HG03025 (cell line): ENCODE data around the gene G6PC3.
"Not testable (repeated sequence)": the region's sequence is repeated elsewhere in the genome, so short reads cannot be mapped to it uniquely, and the experiment has no call there.

ENCODE experiments used
- ATAC-seq: cut with Tn5 transposase; IDR thresholded peaks from one replicate; pipeline ENCODE4 v1.9.1; 2021; ENCODE audit warnings: mild to moderate bottlenecking, moderate library complexity; ENCODE audit not compliant: unreplicated experiment, low FRiP score

G6PC3 gene

GRCh38 chr17:44105483-44105882 is 34.9 kb downstream of the G6PC3 start:
- ATAC-seq, result no peak

- no peak for ATAC-seq
Measured at GRCh38 chr17:44105941-44106340, 35.4 kb downstream of the G6PC3 start.

GRCh38 chr17:44106801-44107200 is 36.3 kb downstream of the G6PC3 start:
- ATAC-seq, result no peak

- no peak for ATAC-seq
Measured at GRCh38 chr17:44108440-44109311, 38.1 kb downstream of the G6PC3 start.

- ATAC-seq, result no peak
Measured at GRCh38 chr17:44109312-44109630, 38.7 kb downstream of the G6PC3 start.

GRCh38 chr17:44110011-44110686 is 39.6 kb downstream of the G6PC3 start:
- ATAC-seq, result no peak

- no peak for ATAC-seq
Measured at GRCh38 chr17:44110823-44111633, 40.5 kb downstream of the G6PC3 start.

GRCh38 chr17:44111777-44112176 is 41.2 kb downstream of the G6PC3 start:
- ATAC-seq, result no peak

- no peak for ATAC-seq
Measured at GRCh38 chr17:44112284-44113280, 42.0 kb downstream of the G6PC3 start.

- ATAC-seq, result no peak
Measured at GRCh38 chr17:44113382-44113781, 42.8 kb downstream of the G6PC3 start.

GRCh38 chr17:44113868-44114840 is 43.6 kb downstream of the G6PC3 start:
- ATAC-seq, result no peak

- no peak for ATAC-seq
Measured at GRCh38 chr17:44115585-44116415, 45.3 kb downstream of the G6PC3 start.

GRCh38 chr17:44117351-44117750 is 46.8 kb downstream of the G6PC3 start:
- no peak for ATAC-seq

- ATAC-seq, result no peak
Measured at GRCh38 chr17:44118427-44119050, 48.0 kb downstream of the G6PC3 start.

GRCh38 chr17:44119062-44119461 is 48.5 kb downstream of the G6PC3 start:
- ATAC-seq, result no peak

GRCh38 chr17:44119798-44120197 is 49.3 kb downstream of the G6PC3 start:
- ATAC-seq, result no peak

- ATAC-seq, result not testable (repeated sequence)
Measured at GRCh38 chr17:44120281-44120680, 49.7 kb downstream of the G6PC3 start.
